ENCODE data around the gene SMG6.

DNA sequence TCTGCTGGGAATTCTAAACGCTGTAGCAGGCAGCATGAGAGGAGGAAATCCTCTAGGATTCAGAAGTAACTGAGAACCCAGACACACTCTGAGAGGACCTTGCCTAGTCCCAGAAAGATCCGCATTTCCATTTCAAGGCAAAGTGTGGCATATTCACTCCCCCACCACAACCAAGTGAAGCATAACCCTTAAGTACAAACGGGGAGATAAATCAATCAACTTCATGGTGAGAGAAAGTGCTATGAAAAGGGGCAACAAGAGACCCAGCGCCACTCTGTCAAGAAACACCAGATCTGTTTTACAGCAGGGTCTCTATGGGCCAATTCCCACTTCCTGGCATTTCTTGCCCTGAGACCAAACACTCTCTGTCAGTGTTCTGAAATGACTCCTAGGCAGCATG lies 68.3 kb downstream of the SMG6 start:
- TF ChIP-seq, protein P1, sequence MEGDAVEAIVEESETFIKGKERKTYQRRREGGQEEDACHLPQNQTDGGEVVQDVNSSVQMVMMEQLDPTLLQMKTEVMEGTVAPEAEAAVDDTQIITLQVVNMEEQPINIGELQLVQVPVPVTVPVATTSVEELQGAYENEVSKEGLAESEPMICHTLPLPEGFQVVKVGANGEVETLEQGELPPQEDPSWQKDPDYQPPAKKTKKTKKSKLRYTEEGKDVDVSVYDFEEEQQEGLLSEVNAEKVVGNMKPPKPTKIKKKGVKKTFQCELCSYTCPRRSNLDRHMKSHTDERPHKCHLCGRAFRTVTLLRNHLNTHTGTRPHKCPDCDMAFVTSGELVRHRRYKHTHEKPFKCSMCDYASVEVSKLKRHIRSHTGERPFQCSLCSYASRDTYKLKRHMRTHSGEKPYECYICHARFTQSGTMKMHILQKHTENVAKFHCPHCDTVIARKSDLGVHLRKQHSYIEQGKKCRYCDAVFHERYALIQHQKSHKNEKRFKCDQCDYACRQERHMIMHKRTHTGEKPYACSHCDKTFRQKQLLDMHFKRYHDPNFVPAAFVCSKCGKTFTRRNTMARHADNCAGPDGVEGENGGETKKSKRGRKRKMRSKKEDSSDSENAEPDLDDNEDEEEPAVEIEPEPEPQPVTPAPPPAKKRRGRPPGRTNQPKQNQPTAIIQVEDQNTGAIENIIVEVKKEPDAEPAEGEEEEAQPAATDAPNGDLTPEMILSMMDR (IDR thresholded peaks at IDR 0.05; ENCODE audit: insufficient read depth, low read depth, low read length), result no peak
- TF ChIP-seq EZH2 (IDR thresholded peaks at IDR 0.05; ENCODE audit: insufficient read depth, low read length), result no peak

Measured in astrocyte (in vitro differentiated cells and primary cell).